Neural progenitor cell (in vitro differentiated cells): Measurements from ENCODE around the gene PTPN14.

Source experiments
- EZH2 ChIP-seq: fragments of 200-600 bp; sonication (generic); IDR thresholded peaks from 2 replicates; pipeline ENCODE4 v1.6.1; 2017; ENCODE audit warnings: antibody characterized with exemption, mild to moderate bottlenecking, moderate library complexity
- EZH2phosphoT487 ChIP-seq: fragments of 200-600 bp; sonication (generic); IDR thresholded peaks from 2 replicates; pipeline ENCODE4 v1.6.1; 2017; ENCODE audit warnings: antibody characterized with exemption
- TF ChIP-seq, protein P1 (sequence below): fragments of 200-600 bp; sonication (generic); IDR thresholded peaks from 2 replicates; pipeline ENCODE4 v1.5.1; 2017; ENCODE audit warnings: antibody characterized with exemption, mild to moderate bottlenecking

DNA sequence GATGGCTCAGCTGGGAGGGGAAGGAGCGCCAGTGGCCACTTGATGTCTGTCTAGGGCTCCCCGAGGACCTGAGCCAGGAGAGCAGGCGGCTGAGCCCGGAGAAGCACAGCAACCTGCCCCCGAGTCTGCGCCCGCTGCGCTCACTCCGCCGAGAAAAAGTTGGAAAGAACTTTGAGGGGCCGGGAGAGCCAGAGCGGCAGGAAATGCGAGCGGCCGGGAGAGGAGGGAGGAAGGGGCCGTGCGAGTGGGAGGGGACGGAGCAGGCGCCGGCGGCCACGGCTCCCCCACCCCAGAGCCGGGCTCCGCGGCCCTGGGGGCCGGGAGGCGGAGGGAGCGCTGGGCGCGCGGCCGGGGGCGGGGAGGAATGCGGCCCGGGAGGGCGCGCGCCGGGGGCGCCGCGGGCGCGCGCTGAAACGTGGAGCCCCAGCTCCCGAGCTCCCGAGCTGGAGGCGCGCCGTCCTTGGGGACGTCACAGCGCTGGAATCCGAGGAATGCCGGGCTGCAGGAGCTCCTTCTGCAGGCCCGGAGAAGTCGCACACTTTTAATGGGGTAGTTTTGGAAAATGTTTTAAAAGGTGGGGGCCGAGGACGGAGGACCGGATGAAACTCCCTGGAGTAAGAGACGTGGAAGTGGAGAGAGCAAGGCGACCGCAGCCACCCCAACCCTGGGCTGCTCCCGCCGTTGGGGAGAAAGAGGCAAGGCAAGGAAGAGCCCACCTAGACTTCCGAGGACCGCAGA lies at the start of gene PTPN14:
- TF ChIP-seq EZH2 (no peak), EZH2phosphoT487 (no peak)
- TF ChIP-seq, protein P1, sequence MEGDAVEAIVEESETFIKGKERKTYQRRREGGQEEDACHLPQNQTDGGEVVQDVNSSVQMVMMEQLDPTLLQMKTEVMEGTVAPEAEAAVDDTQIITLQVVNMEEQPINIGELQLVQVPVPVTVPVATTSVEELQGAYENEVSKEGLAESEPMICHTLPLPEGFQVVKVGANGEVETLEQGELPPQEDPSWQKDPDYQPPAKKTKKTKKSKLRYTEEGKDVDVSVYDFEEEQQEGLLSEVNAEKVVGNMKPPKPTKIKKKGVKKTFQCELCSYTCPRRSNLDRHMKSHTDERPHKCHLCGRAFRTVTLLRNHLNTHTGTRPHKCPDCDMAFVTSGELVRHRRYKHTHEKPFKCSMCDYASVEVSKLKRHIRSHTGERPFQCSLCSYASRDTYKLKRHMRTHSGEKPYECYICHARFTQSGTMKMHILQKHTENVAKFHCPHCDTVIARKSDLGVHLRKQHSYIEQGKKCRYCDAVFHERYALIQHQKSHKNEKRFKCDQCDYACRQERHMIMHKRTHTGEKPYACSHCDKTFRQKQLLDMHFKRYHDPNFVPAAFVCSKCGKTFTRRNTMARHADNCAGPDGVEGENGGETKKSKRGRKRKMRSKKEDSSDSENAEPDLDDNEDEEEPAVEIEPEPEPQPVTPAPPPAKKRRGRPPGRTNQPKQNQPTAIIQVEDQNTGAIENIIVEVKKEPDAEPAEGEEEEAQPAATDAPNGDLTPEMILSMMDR: peak; percentile 51
